ENCODE results near the gene CISTR. TPM values are rescaled to one million over a fixed set of nuclear protein-coding genes. Genes with fewer than 3 reads are reported as not detected.
"Not testable (repeated sequence)": the region's sequence is repeated elsewhere in the genome, so short reads cannot be mapped to it uniquely, and the experiment has no call there.

CISTR gene
- total and polyA plus RNA-seq, 11 donors, result 0.24 to 4.4 (median 2.2) TPM; not detected in 1

DNA sequence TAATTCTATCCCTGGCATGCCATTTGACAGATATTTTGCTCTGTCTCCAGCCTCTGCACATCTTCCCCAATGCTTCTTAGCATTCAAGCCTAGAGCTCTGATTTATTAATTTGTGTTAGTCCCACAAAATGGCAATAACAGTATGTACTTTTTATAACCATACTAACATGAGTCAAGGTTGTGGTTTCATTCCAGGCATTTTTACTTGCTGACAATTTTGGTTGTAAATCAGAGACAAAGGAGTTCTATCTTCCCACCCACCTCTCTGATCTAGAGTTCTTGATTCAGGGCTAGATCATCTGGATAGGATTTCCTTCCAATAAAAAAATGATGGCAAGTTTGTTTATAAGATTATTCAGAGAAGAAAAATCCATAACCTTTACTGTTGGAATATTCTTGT is 18.5 kb upstream of the CISTR start:
- intact Hi-C loops (cut with DNase I), result no loop called here
- no peak for TF ChIP-seq POLR2A (IDR thresholded peaks at IDR 0.05)
- Histone ChIP-seq H3K36me3 (no peaks in the 10 kb centered on the region), H3K27me3 (peaks cover 0 to 35% (median 4%) of the 10 kb centered on the region in 9 donors), H3K9me3 (no peaks in the 10 kb centered on the region), H3K27ac (no peak overlapping the region), H3K4me3 (no peak overlapping the region), H3K4me1 (no peaks in the 10 kb centered on the region)
- ATAC-seq (no peak), DNase-seq (no peak)

DNA sequence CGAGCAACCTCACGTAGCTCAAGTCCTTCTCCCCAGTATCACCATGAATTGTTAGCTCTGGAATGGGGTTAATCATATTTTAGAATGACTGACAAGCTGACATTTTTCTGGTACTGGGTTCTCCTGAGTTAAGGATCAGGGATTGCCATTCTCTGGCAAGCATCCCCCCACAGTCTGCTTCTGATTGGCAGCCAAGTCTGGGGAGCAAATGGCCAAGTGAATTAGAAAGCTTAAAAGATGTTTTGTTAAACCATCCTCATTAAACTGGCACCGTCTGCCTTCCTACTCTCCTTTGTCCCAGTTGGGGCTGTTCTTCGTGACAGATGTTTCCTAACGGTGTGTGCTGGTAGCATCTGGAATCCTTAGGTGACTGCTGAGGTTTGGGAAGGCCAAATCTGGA is 17.2 kb upstream of the CISTR start:
- H3K9me3 ChIP-seq, result no peaks in the 10 kb centered on the region

GRCh38 chr12:53766881-53767280 is 15.1 kb upstream of the CISTR start:
- no peaks in the 10 kb centered on the region for H3K4me1 ChIP-seq
- WGBS, 4 donors, result 68 to 76% (median 71%) methylated on average over 3 of the region's 3 CpGs
- H3K36me3 ChIP-seq, result no peaks in the 10 kb centered on the region
- intact Hi-C loops (cut with DNase I), result no loop called here
- H3K27ac ChIP-seq, result no peak overlapping the region
- ATAC-seq (no peak), DNase-seq (no peak)
- peaks cover 0 to 52% (median 7%) of the 10 kb centered on the region in 9 donors for H3K27me3 ChIP-seq
- H3K4me3 ChIP-seq, result no peak overlapping the region
- TF ChIP-seq POLR2A (IDR thresholded peaks at IDR 0.05), result no peak
- TF ChIP-seq, protein P1, sequence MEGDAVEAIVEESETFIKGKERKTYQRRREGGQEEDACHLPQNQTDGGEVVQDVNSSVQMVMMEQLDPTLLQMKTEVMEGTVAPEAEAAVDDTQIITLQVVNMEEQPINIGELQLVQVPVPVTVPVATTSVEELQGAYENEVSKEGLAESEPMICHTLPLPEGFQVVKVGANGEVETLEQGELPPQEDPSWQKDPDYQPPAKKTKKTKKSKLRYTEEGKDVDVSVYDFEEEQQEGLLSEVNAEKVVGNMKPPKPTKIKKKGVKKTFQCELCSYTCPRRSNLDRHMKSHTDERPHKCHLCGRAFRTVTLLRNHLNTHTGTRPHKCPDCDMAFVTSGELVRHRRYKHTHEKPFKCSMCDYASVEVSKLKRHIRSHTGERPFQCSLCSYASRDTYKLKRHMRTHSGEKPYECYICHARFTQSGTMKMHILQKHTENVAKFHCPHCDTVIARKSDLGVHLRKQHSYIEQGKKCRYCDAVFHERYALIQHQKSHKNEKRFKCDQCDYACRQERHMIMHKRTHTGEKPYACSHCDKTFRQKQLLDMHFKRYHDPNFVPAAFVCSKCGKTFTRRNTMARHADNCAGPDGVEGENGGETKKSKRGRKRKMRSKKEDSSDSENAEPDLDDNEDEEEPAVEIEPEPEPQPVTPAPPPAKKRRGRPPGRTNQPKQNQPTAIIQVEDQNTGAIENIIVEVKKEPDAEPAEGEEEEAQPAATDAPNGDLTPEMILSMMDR (IDR thresholded peaks at IDR 0.05), result no peak
- no peaks in the 10 kb centered on the region for H3K9me3 ChIP-seq

More for the DNA sequence above, 17.2 kb upstream of the CISTR start:
- Histone ChIP-seq H3K4me3 (no peak overlapping the region), H3K36me3 (no peaks in the 10 kb centered on the region), H3K27ac (no peak overlapping the region), H3K27me3 (peaks cover 0 to 46% (median 5%) of the 10 kb centered on the region in 9 donors), H3K4me1 (no peaks in the 10 kb centered on the region)
- WGBS, 4 donors, result 72 to 88% (median 75%) methylated on average over 5 of the region's 5 CpGs
- DNase-seq (no peak), ATAC-seq (no peak)
- intact Hi-C loops (cut with DNase I), result no loop called here
- TF ChIP-seq POLR2A (IDR thresholded peaks at IDR 0.05), result no peak
- TF ChIP-seq, protein P1 (IDR thresholded peaks at IDR 0.05), result no peak

DNA sequence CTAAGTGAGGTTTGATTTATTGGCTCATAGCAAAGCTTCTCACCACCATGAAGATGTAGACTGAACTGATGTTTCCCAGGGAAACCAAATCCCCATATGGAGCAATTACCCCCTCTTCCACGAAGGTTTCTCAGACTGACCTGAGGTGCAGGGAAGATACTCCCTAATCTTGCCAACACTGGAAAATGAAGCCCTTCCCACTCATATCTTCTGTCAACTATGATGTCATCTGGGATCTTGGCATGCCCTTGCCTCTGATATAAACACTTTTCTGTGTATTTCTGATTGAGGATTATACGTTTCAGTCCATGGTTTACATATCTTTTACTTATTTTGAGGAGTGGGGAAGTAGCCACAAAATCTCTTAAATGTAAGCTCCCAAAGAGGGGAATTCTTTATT is 14.1 kb upstream of the CISTR start:
- Histone ChIP-seq H3K4me1 (no peaks in the 10 kb centered on the region), H3K4me3 (no peak overlapping the region), H3K27ac (no peak overlapping the region), H3K36me3 (no peaks in the 10 kb centered on the region), H3K9me3 (no peaks in the 10 kb centered on the region), H3K27me3 (peaks cover 0 to 59% (median 7%) of the 10 kb centered on the region in 9 donors)
- ATAC-seq, result no peak
- DNase-seq, result no peak
- no peak for TF ChIP-seq POLR2A (IDR thresholded peaks at IDR 0.05)
- TF ChIP-seq, protein P1 (IDR thresholded peaks at IDR 0.05), result no peak
- WGBS, 4 donors, result 69 to 75% (median 73%) methylated on average over 2 of the region's 2 CpGs
- intact Hi-C loops (cut with DNase I), result no loop called here

- DNase-seq (no peak), ATAC-seq (no peak)
- H3K9me3 ChIP-seq, result no peaks in the 10 kb centered on the region
- TF ChIP-seq POLR2A (IDR thresholded peaks at IDR 0.05), result no peak
- TF ChIP-seq, protein P1 (IDR thresholded peaks at IDR 0.05), result no peak
- H3K27ac ChIP-seq, result no peak overlapping the region
- no peak overlapping the region for H3K4me3 ChIP-seq
- 75 to 78% (median 78%) methylated on average over 4 of the region's 4 CpGs for WGBS, 4 donors
- peaks cover 0 to 71% (median 7%) of the 10 kb centered on the region in 9 donors for H3K27me3 ChIP-seq
- intact Hi-C loops (cut with DNase I), result no loop called here
- H3K36me3 ChIP-seq, result no peaks in the 10 kb centered on the region
- H3K4me1 ChIP-seq, result no peaks in the 10 kb centered on the region
Measured at GRCh38 chr12:53764615-53765014, 12.8 kb upstream of the CISTR start.

DNA sequence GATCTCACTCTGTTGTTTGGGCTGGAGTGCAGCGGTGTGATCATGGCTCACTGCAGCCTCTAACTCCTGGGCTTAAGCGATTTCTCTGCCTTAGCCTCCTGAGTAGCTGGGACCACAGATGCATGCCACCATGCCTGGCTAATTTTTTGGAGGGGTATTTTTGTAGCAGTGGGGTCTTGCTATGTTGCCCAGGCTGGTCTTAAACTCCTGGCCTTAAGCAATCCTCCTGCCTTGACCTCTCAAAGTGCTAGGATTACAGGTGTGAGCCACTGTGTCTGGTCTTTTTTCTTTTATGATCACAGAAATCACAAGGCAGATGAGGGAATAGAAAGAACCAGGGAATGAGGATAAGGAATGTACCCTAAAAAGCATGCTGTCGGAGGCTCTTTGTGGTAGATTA is 11.0 kb upstream of the CISTR start:
- H3K27me3 ChIP-seq, result peaks cover 0 to 82% (median 7%) of the 10 kb centered on the region in 9 donors
- DNase-seq; H3K27ac ChIP-seq; H3K36me3 ChIP-seq; H3K4me1 ChIP-seq; ATAC-seq; H3K9me3 ChIP-seq; H3K4me3 ChIP-seq; intact Hi-C loops (cut with DNase I): not testable (repeated sequence)
- WGBS, 4 donors, result 91 to 93% (median 92%) methylated on average over 3 of the region's 3 CpGs

Data from heart left ventricle (tissue), 16 donors.